Stimulated activated CD4-positive, alpha-beta T cell treated with anti-CD3 and anti-CD28 coated beads, Interleukin-12 subunit alpha, Interleukin-12 subunit beta, amount 100 ng/mL, for 24 hours (primary cell): ENCODE data around the gene DPYSL4.

ENCODE experiments used
- DNase-seq, 2 experiments: peaks; one replicate each; pipeline ENCODE4 v3.0.0-alpha.2; 2020; ENCODE audit warnings: low read depth in 2 of 2

Gene DPYSL4

GRCh38 chr10:132241086-132241485 lies 54.3 kb downstream of the DPYSL4 start:
- DNase-seq: no peak

DNA sequence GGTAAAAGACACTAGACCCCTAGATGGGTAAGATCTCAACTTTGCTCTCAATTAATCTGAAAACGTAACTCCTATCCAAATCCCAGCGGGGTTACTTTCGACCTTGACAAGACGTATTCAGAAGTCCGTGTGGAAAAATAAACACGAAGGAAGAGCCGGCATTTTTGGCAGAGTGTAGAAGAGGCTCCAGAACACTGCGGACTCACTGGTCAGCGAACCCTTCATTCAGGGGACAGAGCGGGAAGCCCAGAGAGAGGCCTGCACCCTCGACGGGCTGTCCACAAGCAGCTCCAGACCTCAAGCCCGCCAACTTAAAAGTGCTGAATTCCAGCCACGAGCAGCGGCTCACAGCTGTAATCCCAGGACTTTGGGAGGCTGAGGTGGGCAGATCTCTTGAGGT lies 54.7 kb downstream of the DPYSL4 start:
- no peak for DNase-seq

GRCh38 chr10:132242103-132242840 lies 55.5 kb downstream of the DPYSL4 start:
- no peak for DNase-seq

DNA sequence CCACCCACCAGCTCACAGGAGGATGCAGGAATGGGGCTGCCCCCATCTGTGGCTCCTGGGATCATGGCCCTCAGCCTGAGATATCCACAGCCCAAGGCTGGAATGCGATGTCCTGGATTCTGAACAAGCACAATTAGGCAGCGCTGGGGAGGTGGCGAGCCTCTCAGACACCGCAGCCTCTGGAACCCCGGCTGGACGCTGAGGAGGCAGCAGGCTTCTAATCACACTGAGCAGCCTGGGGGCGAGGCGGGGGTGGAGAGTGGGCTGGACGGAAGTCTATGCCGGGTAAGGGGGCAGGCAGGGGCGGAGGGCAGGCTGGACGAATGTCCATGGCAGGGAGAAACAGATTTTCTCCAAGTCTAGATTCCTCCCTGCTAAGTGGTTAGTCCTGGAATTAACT lies 56.4 kb downstream of the DPYSL4 start:
- no peak for DNase-seq

DNA sequence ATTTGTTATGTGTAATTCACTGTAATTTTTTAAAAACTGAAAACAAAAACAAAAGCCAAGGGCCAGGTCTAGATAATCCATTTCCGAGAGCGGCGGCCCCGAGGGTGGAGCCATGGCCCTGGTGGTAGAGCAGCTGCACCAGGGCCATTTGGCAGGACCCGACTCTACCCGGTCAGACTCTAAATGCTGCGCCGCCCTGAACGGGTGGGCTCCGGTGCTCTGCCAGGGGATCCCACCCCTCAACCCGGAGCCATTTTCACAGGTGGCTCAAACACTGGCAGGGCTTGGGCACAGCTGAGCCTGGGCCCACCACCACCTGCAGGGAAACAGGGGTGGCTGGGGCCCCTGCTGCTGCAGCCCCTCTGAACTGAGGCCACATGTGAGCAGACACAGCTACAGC lies 56.9 kb downstream of the DPYSL4 start:
- no peak for DNase-seq

DNA sequence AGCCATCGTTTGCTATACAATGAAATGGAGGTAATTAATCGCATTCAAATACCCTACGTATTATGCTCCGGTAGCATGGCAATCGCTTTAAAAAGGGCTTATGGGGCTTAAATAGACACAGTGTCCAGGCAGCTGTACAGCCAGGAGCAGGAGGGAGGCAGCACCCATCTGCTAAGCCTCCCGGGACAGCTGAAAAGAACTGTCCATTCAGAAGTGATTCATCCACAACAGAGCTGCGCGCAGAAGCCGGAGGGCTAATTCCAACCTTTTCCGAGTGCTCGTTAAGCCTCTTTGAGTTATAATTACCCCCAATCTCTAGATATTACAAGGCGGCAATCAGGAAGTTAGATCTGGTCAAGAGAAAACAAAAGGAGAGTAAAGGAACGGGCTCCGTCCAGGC lies 58.3 kb downstream of the DPYSL4 start:
- no peak for DNase-seq

- no peak for DNase-seq
These were observed 59.5 kb downstream of the DPYSL4 start for GRCh38 chr10:132246296-132246695.

GRCh38 chr10:132247943-132248342 lies 61.2 kb downstream of the DPYSL4 start:
- DNase-seq: no peak

DNA sequence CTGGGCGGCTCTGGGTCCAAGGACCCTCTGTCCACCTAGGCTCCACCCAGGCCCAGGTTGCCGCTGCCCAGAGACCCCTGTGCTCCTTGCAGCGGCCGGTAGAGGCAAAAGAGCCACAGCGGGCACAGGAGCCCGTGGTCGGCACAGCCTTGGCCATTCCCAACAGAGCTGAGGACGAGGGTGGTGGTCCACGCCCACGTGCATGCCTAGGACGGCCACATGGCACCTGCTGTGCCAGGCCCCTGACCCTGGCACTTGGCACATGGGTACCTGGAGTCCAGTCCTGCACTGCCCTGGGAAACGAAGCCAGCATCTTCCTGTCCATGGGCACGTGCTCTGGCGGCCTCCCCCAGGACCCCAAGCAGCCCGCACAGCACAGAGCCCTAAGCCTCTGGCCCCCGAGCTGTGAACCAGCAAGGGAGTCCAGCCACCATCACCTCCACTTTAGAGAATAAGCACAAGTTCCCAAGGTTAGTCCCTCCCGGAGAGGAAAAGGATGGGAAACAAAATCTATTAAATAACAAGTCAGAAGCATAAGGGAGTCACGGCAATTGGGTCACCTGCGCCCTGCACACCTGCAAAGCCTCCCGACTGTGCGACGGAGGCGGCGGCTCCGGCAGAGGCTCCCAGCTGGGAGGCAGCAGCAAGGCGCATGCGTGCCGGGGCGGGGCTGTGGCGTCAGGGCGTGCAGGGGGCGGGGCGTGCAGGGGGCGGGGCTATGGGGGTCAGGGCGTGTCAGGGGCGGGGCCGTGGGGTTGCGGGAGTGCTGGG lies 61.9 kb downstream of the DPYSL4 start:
- DNase-seq: peak; percentile 43 to 67

- DNase-seq: no peak
These were observed 62.5 kb downstream of the DPYSL4 start for GRCh38 chr10:132249226-132249724.

GRCh38 chr10:132249824-132250375 lies 63.2 kb downstream of the DPYSL4 start:
- no peak for DNase-seq

DNA sequence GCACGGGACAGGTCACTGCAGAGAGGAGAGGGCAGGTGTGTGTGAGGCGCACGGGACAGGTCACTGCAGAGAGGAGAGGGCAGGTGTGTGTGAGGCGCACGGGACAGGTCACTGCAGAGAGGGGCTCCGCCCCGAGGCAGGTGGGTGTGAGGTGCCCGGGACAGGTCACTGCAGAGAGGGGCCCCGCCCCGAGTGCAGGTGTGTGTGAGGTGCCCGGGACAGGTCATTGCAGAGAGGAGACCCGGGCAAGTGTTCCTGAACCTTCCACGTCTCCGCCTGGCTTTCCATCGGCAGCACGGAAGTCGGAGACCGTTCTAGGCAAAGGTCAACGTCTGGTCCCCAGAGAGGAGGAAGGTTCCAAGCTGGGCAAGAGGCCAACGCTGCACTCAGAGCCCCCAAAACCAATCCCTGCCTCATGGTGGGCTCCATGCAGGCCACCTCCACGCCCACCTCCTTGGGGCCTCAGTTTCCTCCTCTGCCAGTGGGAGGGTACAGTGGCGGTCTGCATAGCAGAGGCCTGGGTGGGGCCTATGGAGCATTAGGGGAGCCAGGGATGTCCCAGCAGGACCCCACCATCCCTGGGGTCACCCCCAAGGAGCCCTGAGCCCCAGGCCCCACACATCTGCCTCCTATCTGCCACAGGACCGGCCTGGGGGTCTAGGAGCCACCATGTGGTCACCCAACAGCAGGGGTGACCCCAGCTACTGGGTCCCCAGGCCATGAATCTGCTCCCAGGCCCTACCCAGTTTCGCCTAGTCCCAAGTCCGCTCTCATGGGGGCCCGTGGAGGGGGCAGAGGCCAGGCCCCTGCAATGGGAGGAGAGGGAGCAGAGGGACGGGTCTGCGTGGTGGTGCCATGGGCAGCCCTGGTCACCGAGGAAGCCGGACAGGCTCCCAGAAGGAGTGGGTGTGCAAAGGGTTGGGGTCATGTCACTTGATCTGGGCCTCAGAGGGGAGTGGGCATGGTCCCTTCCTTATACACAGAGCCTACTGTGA lies 64.0 kb downstream of the DPYSL4 start:
- DNase-seq: no peak

DNA sequence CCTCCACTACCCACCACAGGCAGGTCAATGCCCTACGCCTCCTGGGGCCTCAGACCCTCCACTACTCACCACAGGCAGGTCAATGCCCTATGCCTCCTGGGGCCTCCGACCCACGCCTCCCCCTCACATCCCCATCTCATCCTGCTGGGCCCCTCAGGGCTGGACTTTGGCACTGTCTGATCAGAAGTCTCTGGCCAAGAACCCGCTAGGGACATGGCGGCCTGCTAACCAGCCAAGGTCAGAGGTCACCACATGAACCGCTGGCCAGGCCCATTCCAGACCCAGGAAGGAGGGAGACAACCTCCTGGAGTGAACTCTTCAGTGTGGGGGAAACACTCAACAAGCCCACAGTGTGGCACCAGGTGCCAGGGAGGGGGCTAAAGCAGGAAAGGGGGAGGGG lies 65.2 kb downstream of the DPYSL4 start:
- no peak for DNase-seq

DNA sequence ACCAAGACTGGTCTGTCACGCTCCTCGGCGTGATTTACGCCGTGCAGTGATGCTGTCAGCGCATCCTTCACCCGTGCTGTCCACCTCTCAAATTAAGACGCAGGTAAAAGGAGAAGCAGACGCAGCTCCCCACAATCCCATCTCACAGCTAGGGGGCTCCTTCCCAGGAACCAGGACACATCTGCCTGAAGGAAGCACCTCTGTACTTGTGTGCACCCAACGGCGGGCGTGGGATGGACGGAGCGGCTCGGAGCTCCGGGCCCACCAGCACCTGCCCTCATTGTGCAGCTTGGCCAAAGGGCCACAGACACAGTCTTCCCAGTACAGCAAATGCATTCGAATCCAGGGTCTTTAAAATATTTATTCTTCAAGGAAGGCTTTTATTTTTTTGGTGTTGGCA lies 65.7 kb downstream of the DPYSL4 start:
- no peak for DNase-seq

DNA sequence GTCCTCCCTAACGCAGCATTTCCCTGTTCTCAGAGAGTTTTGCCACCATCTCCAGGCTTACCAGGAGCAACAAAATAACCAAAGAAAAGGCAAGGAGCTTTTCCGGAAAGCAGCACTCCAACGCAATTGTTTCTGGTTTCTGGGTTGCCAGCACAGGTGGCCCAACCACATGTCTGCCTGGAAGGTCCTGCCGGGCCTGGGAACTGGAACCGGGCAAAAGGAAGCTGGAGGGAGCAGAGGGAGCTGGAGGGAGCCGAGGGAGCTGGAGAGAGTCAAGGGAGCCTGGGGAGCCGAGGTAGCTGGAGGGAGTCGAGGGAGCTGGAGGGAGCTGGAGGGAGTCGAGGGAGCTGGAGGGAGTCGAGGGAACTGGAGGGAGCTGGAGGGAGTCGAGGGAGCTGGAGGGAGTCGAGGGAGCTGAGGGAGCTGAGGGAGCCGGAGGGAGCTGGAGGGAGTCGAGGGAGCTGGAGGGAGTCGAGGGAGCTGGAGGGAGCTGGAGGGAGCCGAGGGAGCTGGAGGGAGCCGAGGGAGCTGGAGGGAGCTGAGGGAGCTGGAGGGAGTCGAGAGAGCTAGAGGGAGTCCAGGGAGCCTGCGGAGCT lies 66.4 kb downstream of the DPYSL4 start:
- DNase-seq: no peak

- no peak for DNase-seq
These were observed 68.1 kb downstream of the DPYSL4 start for GRCh38 chr10:132254841-132255240.
